Liver (tissue), 9 donors: ENCODE results near the gene AIG1. TPM values are rescaled to one million over a fixed set of nuclear protein-coding genes. Genes with fewer than 3 reads are reported as not detected.

Experiments
- DNase-seq: peaks from one replicate; pipeline ENCODE4 v3.0.0-alpha.2; 2017; ENCODE audit warnings: low spot score
- H3K27ac ChIP-seq, 2 donors: one replicate each; pipeline ENCODE4 v1.7.0; 2013; ENCODE audit warnings: inconsistent platforms in 2 of 2, low read length in 2 of 2, control low read depth in 1 of 2, low read depth in 1 of 2, mild to moderate bottlenecking in 1 of 2
- H3K27me3 ChIP-seq, 4 donors: one replicate each; pipeline versions ENCODE4 v1.6.1 to v1.7.0; 2013; ENCODE audit warnings: low read length in 3 of 4, inconsistent platforms in 1 of 4, mild to moderate bottlenecking in 1 of 4, moderate library complexity in 1 of 4; ENCODE audit not compliant: control insufficient read depth in 4 of 4, insufficient read depth in 4 of 4
- H3K36me3 ChIP-seq, 4 donors: one replicate each; pipeline versions ENCODE4 v1.6.1 to v1.7.0; 2013; ENCODE audit warnings: low read length in 3 of 4, mild to moderate bottlenecking in 3 of 4, low read depth in 1 of 4, moderate library complexity in 1 of 4; ENCODE audit not compliant: control insufficient read depth in 4 of 4, insufficient read depth in 3 of 4
- H3K4me1 ChIP-seq, 4 donors: one replicate each; pipeline versions ENCODE4 v1.6.1 to v1.7.0; 2013; ENCODE audit warnings: low read length in 3 of 4, mild to moderate bottlenecking in 3 of 4, moderate library complexity in 1 of 4; ENCODE audit not compliant: control insufficient read depth in 4 of 4, insufficient read depth in 4 of 4
- H3K4me3 ChIP-seq, 3 donors: one replicate each; pipeline versions ENCODE4 v1.6.1 to v1.7.0; 2013; ENCODE audit warnings: low read length in 3 of 3, control low read depth in 1 of 3, low read depth in 1 of 3, mild to moderate bottlenecking in 1 of 3
- H3K9ac ChIP-seq, 2 donors: one replicate each; pipeline ENCODE4 v1.7.0; 2013; ENCODE audit warnings: low read length in 2 of 2, mild to moderate bottlenecking in 2 of 2, moderate library complexity in 2 of 2, control low read depth in 1 of 2, low read depth in 1 of 2
- H3K9me3 ChIP-seq, 4 donors: one replicate each; pipeline versions ENCODE4 v1.6.1 to v1.7.0; 2013; ENCODE audit warnings: low read length in 3 of 4; ENCODE audit not compliant: control insufficient read depth in 4 of 4
- ATF3 ChIP-seq: IDR thresholded peaks from 2 replicates; pipeline ENCODE4 v1.6.1; 2016; ENCODE audit warnings: antibody characterized with exemption
- CTCF ChIP-seq: fragments of 150-350 bp; IDR thresholded peaks from 2 replicates; pipeline ENCODE4 v1.5.1; 2017; ENCODE audit warnings: improper control_type of control experiment, low read depth, low read length; ENCODE audit not compliant: missing input control
- EGR1 ChIP-seq, 2 donors: IDR thresholded peaks; 2 replicates each; pipeline ENCODE4 v1.6.1; 2016 to 2018; ENCODE audit warnings: antibody characterized with exemption in 2 of 2, low read depth in 2 of 2
- FOXA1 ChIP-seq: IDR thresholded peaks from 2 replicates; pipeline ENCODE4 v1.6.1; 2016; ENCODE audit warnings: antibody characterized with exemption
- FOXA2 ChIP-seq: IDR thresholded peaks from 2 replicates; pipeline ENCODE4 v1.6.1; 2016; ENCODE audit warnings: antibody characterized with exemption
- GABPA ChIP-seq, 2 donors: IDR thresholded peaks in 1 of 2; conservative IDR thresholded peaks in 1 of 2; 2 replicates each; pipeline ENCODE4 v1.6.1; 2016; ENCODE audit warnings: antibody characterized with exemption in 2 of 2, mild to moderate bottlenecking in 1 of 2, moderate library complexity in 1 of 2
- HNF4A ChIP-seq, 2 donors: conservative IDR thresholded peaks; 2 replicates each; pipeline ENCODE4 v1.6.1; 2016; ENCODE audit warnings: antibody characterized with exemption in 2 of 2, mild to moderate bottlenecking in 2 of 2
- HNF4G ChIP-seq: IDR thresholded peaks from 2 replicates; pipeline ENCODE4 v1.6.1; 2016; ENCODE audit warnings: antibody characterized with exemption
- JUND ChIP-seq, 2 donors: IDR thresholded peaks; 2 replicates each; pipeline ENCODE4 v1.6.1; 2016; ENCODE audit warnings: antibody characterized with exemption in 2 of 2
- MAX ChIP-seq: IDR thresholded peaks from 2 replicates; pipeline ENCODE4 v1.6.1; 2016; ENCODE audit warnings: antibody characterized with exemption
- NR2F2 ChIP-seq: IDR thresholded peaks from 2 replicates; pipeline ENCODE4 v1.6.1; 2016; ENCODE audit warnings: antibody characterized with exemption
- RAD21 ChIP-seq, 2 donors: IDR thresholded peaks; 2 replicates each; pipeline ENCODE4 v1.6.1; 2016; ENCODE audit warnings: antibody characterized with exemption in 2 of 2, mild to moderate bottlenecking in 2 of 2
- REST ChIP-seq: IDR thresholded peaks from 2 replicates; pipeline ENCODE4 v1.6.1; 2016; ENCODE audit warnings: antibody characterized with exemption, mild to moderate bottlenecking
- RXRA ChIP-seq, 2 donors: IDR thresholded peaks; 2 replicates each; pipeline ENCODE4 v1.6.1; 2017 to 2018; ENCODE audit warnings: antibody characterized with exemption in 2 of 2, mild to moderate bottlenecking in 1 of 2
- SP1 ChIP-seq: IDR thresholded peaks from 2 replicates; pipeline ENCODE4 v1.6.1; 2018; ENCODE audit warnings: antibody characterized with exemption, mild to moderate bottlenecking
- TAF1 ChIP-seq: conservative IDR thresholded peaks from 2 replicates; pipeline ENCODE4 v1.6.1; 2016; ENCODE audit warnings: antibody characterized with exemption, mild to moderate bottlenecking
- YY1 ChIP-seq: IDR thresholded peaks from 2 replicates; pipeline ENCODE4 v1.6.1; 2016; ENCODE audit warnings: antibody characterized with exemption, mild to moderate bottlenecking
- ZBTB33 ChIP-seq: IDR thresholded peaks from 2 replicates; pipeline ENCODE4 v1.6.1; 2016; ENCODE audit warnings: antibody characterized with exemption
- WGBS: extraction: QIAGEN DNeasy Blood & Tissue Kit; methylation state at CpG from one replicate; pipeline ENCODE4 v1.1.7; 2013; 5-methylcytosine and 5-hydroxymethylcytosine counted together
- polyA plus RNA-seq, 2 donors: library from polyadenylated mRNA; stranded (reverse) in 1 of 2; unstranded in 1 of 2; fragments of 200-250 nt in 1 of 2; fragments of >200 nt in 1 of 2; fragmentation: Nextera tagmentation in 1 of 2; extraction: Ambion mirVana in 1 of 2; gene quantifications; one replicate each; pipeline versions ENCODE4 v1.2.1 to v1.2.3, GENCODE V29; 2013 to 2015
- total RNA-seq, 2 donors: library from RNA; depleted of rRNA; stranded (reverse); fragments of >200 nt; gene quantifications; one replicate each; pipeline ENCODE4 v1.2.3, GENCODE V29; 2014
- donor health status: healthy.
- donor health status: healthy.
- donor health status: healthy.
- donor health status: healthy.
- donor health status: healthy.

Gene AIG1
- total and polyA plus RNA-seq, 4 donors = 74.8 to 169 (median 121) TPM

- Histone ChIP-seq H3K36me3 (no peaks in the 10 kb centered on the region), H3K4me3 (no peak overlapping the region), H3K9me3 (no peaks in the 10 kb centered on the region), H3K4me1 (peaks cover 4 to 31% (median 14%) of the 10 kb centered on the region in 4 donors), H3K9ac (no peak overlapping the region), H3K27me3 (no peaks in the 10 kb centered on the region), H3K27ac (peak overlapping the region in 1 of 2 donors; percentile 1)
- TF ChIP-seq JUND (IDR thresholded peaks at IDR 0.05) (no peak), FOXA1 (no peak)
- WGBS = 85% methylated on average over 1 of the region's 1 CpG
- no peak for DNase-seq
These were observed 43.2 kb downstream of the AIG1 start for GRCh38 chr6:143103916-143104315.

- DNase-seq = no peak
- Histone ChIP-seq H3K27me3 (no peaks in the 10 kb centered on the region), H3K4me3 (no peak overlapping the region), H3K9ac (peak overlapping the region in 1 of 2 donors; percentile 68), H3K36me3 (no peaks in the 10 kb centered on the region), H3K27ac (peak overlapping the region; percentile 87 to 88), H3K9me3 (no peaks in the 10 kb centered on the region), H3K4me1 (peaks cover 0 to 34% (median 14%) of the 10 kb centered on the region in 4 donors)
- TF ChIP-seq RAD21 (IDR thresholded peaks at IDR 0.05) (peak; percentile 59 to 62), FOXA1 (peak; percentile 83), CTCF (no peak), REST (peak; percentile 74), FOXA2 (peak; percentile 86), YY1 (peak; percentile 58), GABPA (IDR thresholded peaks at IDR 0.05 in 1 of 2, conservative IDR thresholded peaks at IDR 0.05 in 1 of 2) (peak in 1 of 2 donors; percentile 49), JUND (IDR thresholded peaks at IDR 0.05) (peak; percentile 72 to 88), EGR1 (IDR thresholded peaks at IDR 0.05; ENCODE audit: low read depth in 2 of 2) (peak in 1 of 2 donors; percentile 86), HNF4G (peak; percentile 90), SP1 (peak; percentile 95), MAX (peak; percentile 83), NR2F2 (peak; percentile 88), RXRA (IDR thresholded peaks at IDR 0.05) (peak; percentile 91 to 97), TAF1 (no peak), ZBTB33 (peak; percentile 77), HNF4A (conservative IDR thresholded peaks at IDR 0.05) (peak; percentile 99 to 100), ATF3 (no peak)
- WGBS = 21% methylated on average over 2 of the region's 2 CpGs
These were observed 46.8 kb downstream of the AIG1 start for GRCh38 chr6:143107440-143107839.
